Kidney (tissue), 14 donors: Measurements from ENCODE around the gene UGT1A9. TPM values are rescaled to one million over a fixed set of nuclear protein-coding genes. Genes with fewer than 3 reads are reported as not detected.

Source experiments
- DNase-seq, 5 donors: peaks; one replicate each; pipeline ENCODE4 v3.0.0-alpha.2; 2013 to 2020
- FAIRE-seq: peaks from 2 replicates; lab custom pipeline; 2012; peaks lifted over from hg19 to GRCh38; lab: Jason Lieb, UNC
- H3K27ac ChIP-seq, 2 donors: one replicate each; pipeline ENCODE4 v1.7.0; 2013; ENCODE audit warnings: low read depth in 2 of 2, low read length in 2 of 2, inconsistent platforms in 1 of 2
- H3K27me3 ChIP-seq: one replicate; pipeline ENCODE4 v1.7.1; 2013; ENCODE audit warnings: low read length, inconsistent platforms; ENCODE audit not compliant: control insufficient read depth, insufficient read depth
- H3K36me3 ChIP-seq, 3 donors: one replicate each; pipeline versions ENCODE4 v1.7.0 to v1.7.1; 2013; ENCODE audit warnings: low read length in 3 of 3, control low read depth in 1 of 3, inconsistent platforms in 1 of 3; ENCODE audit not compliant: insufficient read depth in 3 of 3, control insufficient read depth in 2 of 3
- H3K4me1 ChIP-seq, 3 donors: one replicate each; pipeline versions ENCODE4 v1.7.0 to v1.7.1; 2013; ENCODE audit warnings: low read length in 3 of 3, inconsistent platforms in 1 of 3, low read depth in 1 of 3; ENCODE audit not compliant: control insufficient read depth in 2 of 3, insufficient read depth in 2 of 3
- H3K4me3 ChIP-seq, 3 donors: one replicate each; pipeline versions ENCODE4 v1.7.0 to v1.8.1; 2013; ENCODE audit warnings: low read length in 3 of 3, control low read depth in 1 of 3, inconsistent platforms in 1 of 3
- H3K9ac ChIP-seq, 3 donors: one replicate each; pipeline versions ENCODE4 v1.7.0 to v1.7.1; 2013; ENCODE audit warnings: low read length in 3 of 3, control low read depth in 1 of 3, inconsistent platforms in 1 of 3
- H3K9me3 ChIP-seq, 3 donors: one replicate each; pipeline versions ENCODE4 v1.7.0 to v1.7.1; 2013; ENCODE audit warnings: low read length in 3 of 3, control low read depth in 1 of 3, inconsistent platforms in 1 of 3; ENCODE audit not compliant: control insufficient read depth in 2 of 3, insufficient read depth in 1 of 3
- intact Hi-C: fragments of 100-400 bp; cut with DNase I; formaldehyde crosslinking; loops from one replicate; pipeline ENCODE4 v1.11.1; 2022
- polyA plus RNA-seq: library from polyadenylated mRNA; stranded (reverse); fragments of 350-450 nt; fragmentation: Illumina TruSeq; extraction: RNeasy Lipid Tissue Mini Kit (QIAGEN cat#74804); gene quantifications from one replicate; pipeline ENCODE4 v1.2.3, GENCODE V29; 2014; ENCODE audit warnings: low read depth, low replicate concordance; ENCODE audit not compliant: insufficient read depth
- total RNA-seq: library from RNA; stranded (reverse); fragmentation: NEBNext Ultra II Directional; extraction: Animal tissue kit (Norgen Biotek cat#: 25700); gene quantifications from one replicate; pipeline ENCODE4 v1.2.1, GENCODE V29; 2021
- TF ChIP-seq, protein P1 (sequence below): IDR thresholded peaks from 3 replicates; pipeline ENCODE4 v1.5.1; 2012; ENCODE audit warnings: mild to moderate bottlenecking, moderate library complexity, borderline replicate concordance; ENCODE audit not compliant: insufficient read depth; ENCODE audit errors: extremely low read depth
- donor health status: control.
- donor health status: control.
- donor health status: control.
- donor health status: control.
- donor health status: control.
- donor health status: DM: yes; HTN: yes; CAD: no.
- donor health status: Normal renal cell carcinoma (clear cell type).

The UGT1A9 gene
- total and polyA plus RNA-seq, 2 donors from 2014 or later, result 1.4 to 414 TPM

DNA sequence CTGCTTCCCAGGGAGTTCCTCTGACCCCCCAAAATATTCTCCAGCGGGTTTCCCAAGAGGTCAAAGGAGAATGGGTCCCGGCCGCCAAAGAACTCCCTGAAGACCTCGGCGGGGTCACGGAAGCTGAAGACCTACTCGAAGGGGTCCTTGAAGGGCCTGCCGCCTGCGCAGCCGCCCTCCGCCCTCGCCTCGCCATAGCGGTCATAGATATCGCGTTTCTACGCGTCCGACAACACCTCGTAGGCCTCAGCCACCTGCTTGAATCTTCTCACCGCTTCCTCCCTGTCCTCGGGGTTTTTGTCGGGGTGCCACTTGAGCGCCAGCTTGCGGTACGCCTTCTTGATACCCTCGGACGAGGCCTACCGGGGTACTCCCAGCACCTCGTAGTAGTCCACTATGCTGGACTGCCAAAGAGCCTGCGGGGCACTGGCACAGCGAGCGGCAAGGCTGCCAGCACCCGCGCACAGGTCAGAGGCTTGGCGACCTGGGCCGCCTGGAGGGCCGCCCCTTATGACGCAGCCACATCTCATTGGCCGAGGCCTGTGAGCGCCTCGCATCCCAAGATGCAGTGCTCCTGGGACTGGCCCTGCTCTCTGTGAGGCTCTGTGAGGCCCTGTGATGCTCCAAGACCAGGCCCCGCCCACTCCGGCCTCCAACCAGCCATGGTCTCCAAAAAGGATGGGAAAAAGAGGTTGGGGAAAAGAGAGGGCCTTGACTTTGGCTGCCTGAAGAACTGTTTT lies 83.3 kb downstream of the UGT1A9 start:
- intact Hi-C loops, result no loop called here
- peaks cover 0 to 7% (median 2%) of the 10 kb centered on the region in 3 donors for H3K4me1 ChIP-seq
- DNase-seq (no peak), FAIRE-seq (no peak)
- H3K36me3 ChIP-seq, result no peaks in the 10 kb centered on the region
- no peak overlapping the region for H3K9ac ChIP-seq
- no peaks in the 10 kb centered on the region for H3K27me3 ChIP-seq
- no peak overlapping the region for H3K4me3 ChIP-seq
- TF ChIP-seq, protein P1, sequence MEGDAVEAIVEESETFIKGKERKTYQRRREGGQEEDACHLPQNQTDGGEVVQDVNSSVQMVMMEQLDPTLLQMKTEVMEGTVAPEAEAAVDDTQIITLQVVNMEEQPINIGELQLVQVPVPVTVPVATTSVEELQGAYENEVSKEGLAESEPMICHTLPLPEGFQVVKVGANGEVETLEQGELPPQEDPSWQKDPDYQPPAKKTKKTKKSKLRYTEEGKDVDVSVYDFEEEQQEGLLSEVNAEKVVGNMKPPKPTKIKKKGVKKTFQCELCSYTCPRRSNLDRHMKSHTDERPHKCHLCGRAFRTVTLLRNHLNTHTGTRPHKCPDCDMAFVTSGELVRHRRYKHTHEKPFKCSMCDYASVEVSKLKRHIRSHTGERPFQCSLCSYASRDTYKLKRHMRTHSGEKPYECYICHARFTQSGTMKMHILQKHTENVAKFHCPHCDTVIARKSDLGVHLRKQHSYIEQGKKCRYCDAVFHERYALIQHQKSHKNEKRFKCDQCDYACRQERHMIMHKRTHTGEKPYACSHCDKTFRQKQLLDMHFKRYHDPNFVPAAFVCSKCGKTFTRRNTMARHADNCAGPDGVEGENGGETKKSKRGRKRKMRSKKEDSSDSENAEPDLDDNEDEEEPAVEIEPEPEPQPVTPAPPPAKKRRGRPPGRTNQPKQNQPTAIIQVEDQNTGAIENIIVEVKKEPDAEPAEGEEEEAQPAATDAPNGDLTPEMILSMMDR, result no peak
- H3K9me3 ChIP-seq, result no peaks in the 10 kb centered on the region
- no peak overlapping the region for H3K27ac ChIP-seq

DNA sequence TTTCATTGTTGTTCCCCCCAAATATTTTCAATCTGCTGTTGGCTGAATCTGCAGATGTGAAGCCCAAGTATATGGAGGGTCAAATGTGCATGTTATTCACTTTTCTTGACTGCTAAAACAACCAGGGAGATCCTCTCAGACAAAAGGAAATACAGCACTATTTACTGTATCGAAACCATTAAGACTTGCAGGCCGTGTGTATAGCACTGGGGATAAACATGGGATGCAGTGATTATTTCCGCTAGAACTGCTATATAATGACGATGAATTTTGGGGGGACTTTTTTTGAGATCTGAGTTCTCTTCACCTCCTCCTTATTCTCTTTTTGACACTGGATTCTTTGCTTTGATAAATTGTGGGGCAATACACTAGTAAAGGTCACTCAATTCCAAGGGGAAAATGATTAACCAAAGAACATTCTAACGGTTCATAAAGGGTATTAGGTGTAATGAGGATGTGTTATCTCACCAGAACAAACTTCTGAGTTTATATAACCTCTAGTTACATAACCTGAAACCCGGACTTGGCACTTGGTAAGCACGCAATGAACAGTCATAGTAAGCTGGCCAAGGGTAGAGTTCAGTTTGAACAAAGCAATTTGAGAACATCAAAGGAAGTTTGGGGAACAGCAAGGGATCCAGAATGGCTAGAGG lies 84.9 kb downstream of the UGT1A9 start:
- H3K36me3 ChIP-seq, result no peaks in the 10 kb centered on the region
- no peak for FAIRE-seq
- H3K27me3 ChIP-seq, result no peaks in the 10 kb centered on the region
- peaks cover 0 to 7% (median 4%) of the 10 kb centered on the region in 3 donors for H3K4me1 ChIP-seq
- H3K27ac ChIP-seq, result no peak overlapping the region
- intact Hi-C loops, result no loop called here
- TF ChIP-seq, protein P1, result no peak
- H3K9me3 ChIP-seq, result no peaks in the 10 kb centered on the region
- no peak for DNase-seq
- H3K4me3 ChIP-seq, result no peak overlapping the region
- H3K9ac ChIP-seq, result no peak overlapping the region

DNA sequence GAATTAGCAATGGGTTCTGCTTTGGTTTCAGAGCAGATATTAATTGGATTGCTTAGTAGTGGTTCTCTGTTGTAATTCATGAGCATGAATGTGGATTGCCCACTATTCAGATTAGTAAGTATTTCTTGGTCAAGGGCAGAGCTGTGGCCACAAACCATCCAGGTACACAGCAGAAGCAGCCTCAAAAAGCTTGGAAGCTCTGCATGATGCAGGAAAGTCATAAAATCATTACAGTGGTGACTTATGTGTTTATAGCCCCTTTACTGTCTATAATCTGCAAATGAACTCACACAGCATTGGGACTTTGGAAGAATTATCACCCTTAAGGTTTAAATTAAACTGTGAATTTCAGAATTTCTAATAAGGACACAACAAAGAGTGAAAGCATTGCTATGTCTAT lies 86.4 kb downstream of the UGT1A9 start:
- intact Hi-C loops, result no loop called here
- H3K9me3 ChIP-seq, result no peaks in the 10 kb centered on the region
- no peak for DNase-seq
- FAIRE-seq, result no peak
- H3K9ac ChIP-seq, result no peak overlapping the region
- H3K27me3 ChIP-seq, result no peaks in the 10 kb centered on the region
- no peaks in the 10 kb centered on the region for H3K36me3 ChIP-seq
- no peak overlapping the region for H3K4me3 ChIP-seq
- peaks cover 0 to 2% (median under 1%) of the 10 kb centered on the region in 3 donors for H3K4me1 ChIP-seq
- no peak overlapping the region for H3K27ac ChIP-seq
- TF ChIP-seq, protein P1, result no peak
